ENCODE results near the gene PHC3.
A peak's percentile ranks its signal among the peaks of the same experiment; 100 is the strongest.
"Not testable (repeated sequence)": the region's sequence is repeated elsewhere in the genome, so short reads cannot be mapped to it uniquely, and the experiment has no call there.

PHC3 gene

DNA sequence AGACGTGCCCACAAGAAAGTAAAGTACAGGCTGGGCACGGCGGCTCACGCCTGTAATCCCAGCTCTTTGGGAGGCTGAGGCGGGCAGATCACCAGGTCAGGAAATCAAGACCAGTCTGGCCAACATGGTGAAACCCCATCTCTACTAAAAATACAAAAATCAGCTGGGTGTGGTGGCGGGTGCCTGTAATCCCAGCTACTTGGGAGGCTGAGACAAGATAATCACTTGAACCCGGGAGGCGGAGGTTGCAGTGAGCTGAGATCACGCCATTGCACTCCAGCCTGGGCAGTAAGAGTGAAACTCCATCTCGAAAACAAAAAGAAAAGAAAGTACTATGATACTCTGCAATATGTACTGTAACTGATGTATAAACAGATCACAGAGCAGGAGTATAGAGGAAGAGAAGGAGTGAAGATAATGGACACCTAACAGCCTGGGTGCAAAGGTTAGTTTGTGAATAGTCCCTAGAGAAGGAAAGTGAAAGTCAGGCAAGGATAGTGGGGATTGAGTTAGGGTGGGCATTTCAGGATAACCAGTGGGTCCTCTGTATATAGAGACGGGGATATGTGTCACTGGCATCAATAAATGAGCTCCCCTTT lies 24.7 kb upstream of the PHC3 start:
- H3K27ac ChIP-seq (ENCODE audit: low read length); H3K9me3 ChIP-seq (ENCODE audit: insufficient read depth, low read depth, low read length); H3K4me1 ChIP-seq (ENCODE audit: insufficient read depth, low read length); H3K4me3 ChIP-seq (ENCODE audit: low read length); H3K27me3 ChIP-seq (ENCODE audit: insufficient read depth, low read length); H3K9ac ChIP-seq (ENCODE audit: low read depth, low read length); H3K36me3 ChIP-seq (ENCODE audit: insufficient read depth, low read depth, low read length): not testable (repeated sequence)

DNA sequence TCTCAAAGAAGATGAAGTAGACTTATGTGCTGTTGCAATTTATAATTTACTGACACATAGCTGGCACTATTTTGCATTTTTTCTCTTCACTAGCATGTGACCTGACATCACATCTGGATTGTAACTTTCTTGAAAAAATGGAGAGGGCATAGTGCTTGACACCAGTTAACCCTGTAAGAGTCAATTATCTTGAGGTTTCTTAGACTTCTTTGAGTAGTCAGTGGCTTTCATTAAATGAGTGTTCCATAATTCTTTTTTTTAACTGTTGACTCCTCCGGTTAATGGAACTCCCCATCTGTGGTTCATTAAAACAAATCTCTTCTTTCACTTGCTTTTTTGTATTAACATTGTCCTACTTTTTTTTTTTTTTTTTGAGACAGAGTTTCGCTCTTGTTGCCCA lies 23.8 kb upstream of the PHC3 start:
- H3K27ac ChIP-seq (ENCODE audit: low read length), result no peak overlapping the region
- H3K36me3 ChIP-seq (ENCODE audit: insufficient read depth, low read depth, low read length), result no peaks in the 10 kb centered on the region
- H3K27me3 ChIP-seq (ENCODE audit: insufficient read depth, low read length), result no peaks in the 10 kb centered on the region
- H3K9me3 ChIP-seq (ENCODE audit: insufficient read depth, low read depth, low read length), result no peaks in the 10 kb centered on the region
- H3K4me3 ChIP-seq (ENCODE audit: low read length), result no peak overlapping the region
- no peak overlapping the region for H3K9ac ChIP-seq (ENCODE audit: low read depth, low read length)
- peaks cover 3% of the 10 kb centered on the region; the same call in 1 of the 2 replicates for H3K4me1 ChIP-seq (ENCODE audit: insufficient read depth, low read length)

DNA sequence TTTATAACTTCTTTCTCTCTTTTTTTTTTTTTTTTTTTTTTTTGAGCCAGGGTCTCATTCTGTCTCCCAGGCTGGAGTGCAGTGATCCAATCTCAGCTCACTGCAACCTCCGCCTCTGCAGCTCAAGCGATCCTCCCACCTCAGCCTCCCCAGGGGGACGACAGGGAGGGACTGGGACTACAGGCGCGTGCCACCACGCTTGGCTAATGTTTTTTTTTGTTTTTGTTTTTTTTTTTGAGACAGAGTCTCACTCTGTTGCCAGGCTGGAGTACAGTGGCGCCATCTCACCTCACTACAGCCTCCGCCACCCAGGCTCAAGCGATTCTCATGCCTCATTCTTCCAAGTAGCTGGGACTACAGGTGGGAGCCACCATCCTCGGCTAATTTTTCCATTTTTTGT lies 23.0 kb upstream of the PHC3 start:
- Histone ChIP-seq H3K36me3 (ENCODE audit: insufficient read depth, low read depth, low read length) (no peaks in the 10 kb centered on the region), H3K27ac (ENCODE audit: low read length) (no peak overlapping the region), H3K9ac (ENCODE audit: low read depth, low read length) (no peak overlapping the region), H3K4me1 (ENCODE audit: insufficient read depth, low read length) (peaks cover 4% of the 10 kb centered on the region; the same call in 1 of the 2 replicates), H3K9me3 (ENCODE audit: insufficient read depth, low read depth, low read length) (no peaks in the 10 kb centered on the region), H3K27me3 (ENCODE audit: insufficient read depth, low read length) (no peaks in the 10 kb centered on the region), H3K4me3 (ENCODE audit: low read length) (no peak overlapping the region)

DNA sequence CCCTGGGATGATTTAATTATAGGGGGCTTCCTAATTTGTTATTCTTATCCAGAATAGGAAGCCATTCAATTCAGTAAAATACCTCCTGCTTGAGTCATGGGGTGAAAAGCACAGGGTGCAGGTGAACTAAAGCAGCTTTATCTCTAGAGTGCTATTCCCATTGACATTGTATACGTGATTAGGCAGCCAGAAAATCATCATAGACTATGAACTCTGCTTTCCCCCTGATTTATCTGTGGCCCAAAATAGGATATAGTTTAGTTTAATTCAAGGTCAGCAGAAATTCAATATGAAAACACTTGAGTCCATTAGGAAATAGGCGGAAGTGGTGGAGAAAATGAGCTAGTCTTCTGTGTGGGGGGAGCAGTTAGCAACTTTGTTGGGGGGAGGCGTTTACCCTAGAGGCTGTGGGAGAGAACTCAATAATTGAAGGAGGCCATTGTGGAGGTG lies 22.5 kb upstream of the PHC3 start:
- Histone ChIP-seq H3K27me3 (ENCODE audit: insufficient read depth, low read length) (no peaks in the 10 kb centered on the region), H3K4me1 (ENCODE audit: insufficient read depth, low read length) (peaks cover 4% of the 10 kb centered on the region; the same call in 1 of the 2 replicates), H3K27ac (ENCODE audit: low read length) (no peak overlapping the region), H3K36me3 (ENCODE audit: insufficient read depth, low read depth, low read length) (no peaks in the 10 kb centered on the region), H3K4me3 (ENCODE audit: low read length) (no peak overlapping the region), H3K9ac (ENCODE audit: low read depth, low read length) (no peak overlapping the region), H3K9me3 (ENCODE audit: insufficient read depth, low read depth, low read length) (no peaks in the 10 kb centered on the region)

DNA sequence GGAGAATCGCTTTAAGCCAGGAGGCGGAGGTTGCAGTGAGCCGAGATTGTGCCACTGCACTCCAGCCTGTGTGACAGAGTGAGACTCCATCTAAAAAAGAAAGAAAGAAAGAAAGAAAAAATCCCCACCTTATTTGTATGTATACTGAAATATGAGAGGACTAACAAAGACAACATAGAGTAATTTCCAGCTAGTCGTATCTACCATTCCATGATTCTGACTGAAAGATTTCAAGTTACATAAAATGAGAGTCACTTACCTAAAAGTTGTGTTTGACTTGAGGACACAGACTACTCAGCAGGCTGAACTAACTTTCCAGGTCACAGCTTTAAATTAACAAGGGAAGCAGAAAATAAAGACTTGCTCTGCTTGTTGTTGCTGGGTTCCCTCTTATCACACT lies 21.9 kb upstream of the PHC3 start:
- H3K4me3 ChIP-seq (ENCODE audit: low read length), result no peak overlapping the region
- no peak overlapping the region for H3K9ac ChIP-seq (ENCODE audit: low read depth, low read length)
- H3K36me3 ChIP-seq (ENCODE audit: insufficient read depth, low read depth, low read length), result no peaks in the 10 kb centered on the region
- no peak overlapping the region for H3K27ac ChIP-seq (ENCODE audit: low read length)
- H3K9me3 ChIP-seq (ENCODE audit: insufficient read depth, low read depth, low read length), result no peaks in the 10 kb centered on the region
- peaks cover 4% of the 10 kb centered on the region; the same call in 1 of the 2 replicates for H3K4me1 ChIP-seq (ENCODE audit: insufficient read depth, low read length)
- H3K27me3 ChIP-seq (ENCODE audit: insufficient read depth, low read length), result no peaks in the 10 kb centered on the region

DNA sequence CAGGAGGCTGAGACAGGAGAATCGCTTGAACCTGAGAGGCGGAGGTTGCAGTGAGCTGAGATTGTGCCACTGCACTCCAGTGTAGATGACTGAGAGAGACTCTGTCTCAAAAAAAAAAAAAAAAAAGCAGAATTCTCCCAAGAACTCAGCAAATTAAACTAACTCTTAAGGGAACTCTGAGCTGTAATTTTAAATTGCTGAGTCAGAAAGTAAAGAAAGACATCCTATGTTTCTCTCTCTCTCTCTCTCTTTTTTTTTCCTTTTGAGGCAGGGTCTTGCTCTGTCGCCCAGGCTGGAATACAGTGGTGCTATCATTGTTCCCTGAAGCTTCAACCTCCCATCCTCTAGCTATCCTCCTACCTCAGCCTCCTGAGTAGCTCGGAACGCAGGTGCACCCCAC lies 20.0 kb upstream of the PHC3 start:
- Histone ChIP-seq H3K9me3 (ENCODE audit: insufficient read depth, low read depth, low read length) (no peaks in the 10 kb centered on the region), H3K9ac (ENCODE audit: low read depth, low read length) (no peak overlapping the region), H3K27me3 (ENCODE audit: insufficient read depth, low read length) (no peaks in the 10 kb centered on the region), H3K4me3 (ENCODE audit: low read length) (no peak overlapping the region), H3K36me3 (ENCODE audit: insufficient read depth, low read depth, low read length) (no peaks in the 10 kb centered on the region), H3K27ac (ENCODE audit: low read length) (no peak overlapping the region), H3K4me1 (ENCODE audit: insufficient read depth, low read length) (peaks cover 4% of the 10 kb centered on the region; the same call in 1 of the 2 replicates)

DNA sequence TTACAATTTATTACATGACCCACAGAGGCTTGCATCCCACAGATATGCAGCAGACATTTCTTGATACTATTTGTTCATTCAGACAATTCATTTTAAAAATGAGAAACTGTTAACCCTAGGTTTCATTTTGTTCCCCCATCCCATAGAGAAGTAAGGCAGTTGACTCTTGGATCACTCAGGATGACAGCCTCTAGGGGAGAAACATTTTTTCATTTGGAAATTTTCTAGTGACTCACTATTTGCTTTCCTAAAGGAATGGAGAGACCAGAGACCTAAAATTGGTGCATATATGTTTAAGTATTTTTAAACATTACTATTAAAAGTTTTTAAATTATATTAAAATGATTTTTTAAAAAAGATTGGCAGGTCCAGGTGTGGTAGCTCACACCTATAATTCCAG lies 19.5 kb upstream of the PHC3 start:
- Histone ChIP-seq H3K4me1 (ENCODE audit: insufficient read depth, low read length) (peaks cover 7% of the 10 kb centered on the region; the same call in 1 of the 2 replicates), H3K9me3 (ENCODE audit: insufficient read depth, low read depth, low read length) (no peaks in the 10 kb centered on the region), H3K9ac (ENCODE audit: low read depth, low read length) (no peak overlapping the region), H3K4me3 (ENCODE audit: low read length) (no peak overlapping the region), H3K27me3 (ENCODE audit: insufficient read depth, low read length) (no peaks in the 10 kb centered on the region), H3K27ac (ENCODE audit: low read length) (no peak overlapping the region), H3K36me3 (ENCODE audit: insufficient read depth, low read depth, low read length) (no peaks in the 10 kb centered on the region)

DNA sequence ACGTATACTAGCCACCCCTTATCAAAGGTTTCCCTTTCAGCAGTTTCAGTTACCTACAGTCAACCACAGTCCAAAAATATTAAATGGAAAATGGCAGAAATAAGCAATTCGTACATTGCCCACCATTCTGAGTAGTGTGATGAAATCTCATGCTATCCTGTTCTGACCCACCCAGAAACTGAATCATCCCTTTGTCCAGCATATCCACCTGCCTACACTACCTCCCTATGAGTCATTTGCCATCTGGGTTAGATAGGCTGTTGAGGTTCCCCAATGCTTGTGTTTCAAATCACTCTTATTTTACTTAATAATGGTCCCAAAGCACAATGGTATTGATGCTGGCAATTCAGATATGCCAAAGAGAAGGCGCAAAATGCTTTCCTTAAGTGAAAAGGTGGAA lies 15.3 kb upstream of the PHC3 start:
- Histone ChIP-seq H3K9ac (ENCODE audit: low read depth, low read length) (no peak overlapping the region), H3K27ac (ENCODE audit: low read length) (no peak overlapping the region), H3K27me3 (ENCODE audit: insufficient read depth, low read length) (no peaks in the 10 kb centered on the region), H3K4me3 (ENCODE audit: low read length) (no peak overlapping the region), H3K9me3 (ENCODE audit: insufficient read depth, low read depth, low read length) (no peaks in the 10 kb centered on the region), H3K36me3 (ENCODE audit: insufficient read depth, low read depth, low read length) (no peaks in the 10 kb centered on the region), H3K4me1 (ENCODE audit: insufficient read depth, low read length) (peaks cover 6% of the 10 kb centered on the region; the same call in 1 of the 2 replicates)

DNA sequence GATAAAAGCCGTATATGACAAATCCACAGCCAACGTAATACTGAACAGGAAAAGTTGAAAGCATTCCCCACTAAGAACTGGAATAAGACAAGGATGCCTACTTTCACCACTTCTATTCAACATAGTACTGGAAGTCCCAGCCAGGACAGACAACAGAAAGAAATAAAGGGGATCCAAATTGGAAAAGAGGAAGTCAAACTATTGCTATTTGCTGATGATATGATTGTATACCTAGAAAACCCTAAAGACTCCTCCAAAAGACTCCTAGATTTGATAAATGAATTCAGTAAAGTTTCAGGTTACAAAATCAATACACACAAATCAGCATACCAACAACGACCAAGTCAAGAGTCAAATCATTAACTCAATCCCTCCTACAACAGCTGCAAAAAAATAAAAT lies 14.2 kb upstream of the PHC3 start:
- not testable (repeated sequence) for H3K4me1 ChIP-seq (ENCODE audit: insufficient read depth, low read length); H3K4me3 ChIP-seq (ENCODE audit: low read length); H3K9me3 ChIP-seq (ENCODE audit: insufficient read depth, low read depth, low read length); H3K9ac ChIP-seq (ENCODE audit: low read depth, low read length); H3K27me3 ChIP-seq (ENCODE audit: insufficient read depth, low read length); H3K36me3 ChIP-seq (ENCODE audit: insufficient read depth, low read depth, low read length); H3K27ac ChIP-seq (ENCODE audit: low read length)

DNA sequence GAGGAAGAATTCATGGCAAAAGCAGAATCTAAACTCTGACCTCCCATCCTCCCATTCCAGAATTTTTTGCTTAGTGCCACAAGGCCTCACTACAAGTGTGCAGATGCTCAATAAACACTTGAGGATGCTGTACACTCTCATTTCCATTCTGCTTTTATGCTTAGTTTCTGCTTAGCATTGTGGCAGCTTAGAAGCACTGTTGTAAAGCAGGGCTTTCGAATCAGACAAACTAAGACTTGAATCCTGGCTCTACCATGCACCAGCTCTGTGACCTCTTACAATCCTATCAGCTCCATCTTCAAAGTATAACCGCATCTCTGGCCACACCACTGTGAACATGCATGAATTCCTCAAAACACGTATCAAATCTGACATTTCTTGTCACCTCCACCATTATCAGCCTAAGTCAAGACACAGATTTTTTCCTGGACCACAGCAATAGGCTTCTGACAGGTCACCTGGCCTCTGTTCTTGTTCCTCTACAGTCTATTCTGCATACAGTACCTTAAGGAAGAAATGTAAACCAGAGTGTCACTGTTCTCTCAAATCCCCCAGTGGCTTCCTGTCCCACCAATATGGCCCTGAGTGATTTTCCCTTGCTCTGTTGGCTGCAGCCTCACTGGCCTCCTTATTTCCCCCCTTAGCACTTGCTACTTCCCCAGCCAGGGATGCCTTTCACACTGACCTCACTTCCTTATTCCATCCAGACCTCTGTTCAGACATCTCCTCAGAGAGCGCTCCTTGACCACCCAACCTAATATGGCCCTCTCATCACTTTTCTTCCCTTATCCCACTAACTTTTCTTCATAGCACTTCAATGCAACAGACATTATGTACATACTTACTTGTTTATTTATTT lies 8.1 kb upstream of the PHC3 start:
- no peaks in the 10 kb centered on the region for H3K27me3 ChIP-seq (ENCODE audit: insufficient read depth, low read length)
- no peak overlapping the region for H3K9ac ChIP-seq (ENCODE audit: low read depth, low read length)
- H3K9me3 ChIP-seq (ENCODE audit: insufficient read depth, low read depth, low read length), result no peaks in the 10 kb centered on the region
- no peaks in the 10 kb centered on the region for H3K4me1 ChIP-seq (ENCODE audit: insufficient read depth, low read length)
- no peak overlapping the region for H3K27ac ChIP-seq (ENCODE audit: low read length)
- H3K4me3 ChIP-seq (ENCODE audit: low read length), result no peak overlapping the region
- H3K36me3 ChIP-seq (ENCODE audit: insufficient read depth, low read depth, low read length), result no peaks in the 10 kb centered on the region

DNA sequence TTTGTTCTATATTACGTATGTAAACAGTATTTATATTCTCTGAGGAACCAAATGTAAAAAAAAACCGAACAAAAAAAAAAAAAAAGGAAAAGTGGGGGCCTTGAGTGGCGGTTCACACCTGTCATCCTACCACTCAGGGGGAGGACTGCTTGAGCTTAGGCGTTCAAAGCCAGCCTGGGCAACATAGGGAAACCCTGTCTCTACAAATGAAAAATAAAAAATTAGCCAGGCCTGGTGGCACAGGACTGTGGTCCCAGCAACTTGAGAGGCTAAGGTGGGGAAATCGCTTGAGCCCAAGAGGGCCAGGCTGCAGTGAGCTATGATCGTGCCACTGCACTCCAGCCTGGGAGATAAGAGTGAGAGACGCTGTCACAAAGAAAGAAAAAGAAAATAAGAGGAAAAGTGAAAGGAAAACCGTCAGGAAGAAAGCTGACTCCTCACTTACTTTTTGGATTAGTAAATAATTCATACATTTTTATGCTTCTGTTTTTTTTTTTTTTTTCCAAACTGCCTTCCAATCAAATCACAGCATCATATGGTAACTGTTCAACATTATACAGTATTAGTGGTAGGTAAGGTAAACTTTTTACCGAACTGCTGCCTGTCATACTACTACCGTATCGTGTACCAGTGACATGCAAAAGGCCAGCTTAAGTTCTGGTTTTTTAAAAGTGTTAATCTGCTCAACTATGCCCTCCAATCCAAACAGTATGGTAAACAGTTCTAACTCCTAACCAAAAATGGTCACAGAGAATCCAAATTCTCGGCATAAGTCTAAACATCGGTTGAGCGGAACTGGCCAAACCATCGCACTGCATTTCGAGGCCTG lies 1.2 kb downstream of the PHC3 start:
- Histone ChIP-seq H3K36me3 (ENCODE audit: insufficient read depth, low read depth, low read length) (peaks cover 32% of the 10 kb centered on the region), H3K4me1 (ENCODE audit: insufficient read depth, low read length) (no peaks in the 10 kb centered on the region), H3K4me3 (ENCODE audit: low read length) (peak overlapping the region; percentile 77), H3K9me3 (ENCODE audit: insufficient read depth, low read depth, low read length) (no peaks in the 10 kb centered on the region), H3K9ac (ENCODE audit: low read depth, low read length) (peak overlapping the region; percentile 93), H3K27me3 (ENCODE audit: insufficient read depth, low read length) (no peaks in the 10 kb centered on the region), H3K27ac (ENCODE audit: low read length) (no peak overlapping the region)
